HCT116 (cell line): ENCODE measurements around the gene TSPAN16. TPM values are rescaled to one million over a fixed set of nuclear protein-coding genes. Genes with fewer than 3 reads are reported as not detected.

Experiments used
- ATAC-seq: fragments of 200-7000 bp; cut with Tn5 transposase; 2 replicates; pipeline ENCODE4 v1.9.1; 2020; ENCODE audit warnings: mild to moderate bottlenecking, moderate library complexity
- BruUV-seq: library from RNA; stranded (reverse); fragments of 400-500 nt; replicated peaks from 2 replicates; lab custom pipeline; 2021; lab: Mats Ljungman, UMichigan
- CTCF ChIA-PET: fragments of 300-600 bp; sonication (Branson Sonifier 250); formaldehyde crosslinking; loops from one replicate; lab custom pipeline; 2021; ENCODE audit warnings: antibody characterized with exemption; lab: Charles Lee
- POLR2A ChIA-PET: fragments of 300-600, 350-600 bp; sonication (Branson Sonifier 250); formaldehyde crosslinking; loops from one replicate; lab custom pipeline; 2021; ENCODE audit warnings: antibody characterized with exemption; lab: Charles Lee
- RAD21 ChIA-PET, 2 experiments: fragments of 300-600 bp; sonication (Branson Sonifier 250); formaldehyde crosslinking; loops; one replicate each; lab custom pipeline; 2023; ENCODE audit warnings: low total read pairs in 2 of 2; ENCODE audit not compliant: uncharacterized antibody in 2 of 2, unreplicated experiment in 2 of 2, low non-redundant PET in 1 of 2; lab: Charles Lee
- DNase-seq: peaks from one replicate; pipeline ENCODE4 v3.0.0-alpha.2; 2010; ENCODE audit warnings: low read depth, low spot score
- H2AFZ ChIP-seq: fragments of 200-600 bp; shearing (Covaris generic), sonication (generic); 2 replicates; pipeline ENCODE4 v1.6.1; 2017; ENCODE audit warnings: low read depth, mixed run types, mixed read lengths, antibody characterized with exemption, low read length; ENCODE audit not compliant: poor library complexity, severe bottlenecking
- H3K27ac ChIP-seq: 2 replicates; pipeline ENCODE4 v1.5.1; 2012; ENCODE audit warnings: low read depth, low read length
- H3K27me3 ChIP-seq: fragments of 200-600 bp; sonication (generic); 2 replicates; pipeline ENCODE4 v1.6.1; 2016; ENCODE audit warnings: mixed run types, low read length, mixed read lengths; ENCODE audit not compliant: insufficient read depth
- H3K36me3 ChIP-seq, 2 experiments: fragments of 200-500 bp in 1 of 2; fragments of 200-600 bp in 1 of 2; sonication (Bioruptor generic) in 1 of 2; sonication (generic) in 1 of 2; 2 replicates each; pipeline versions ENCODE4 v1.5.1 to v1.6.1; 2014 to 2016; ENCODE audit warnings: low read length in 2 of 2, inconsistent platforms in 1 of 2, mixed read lengths in 1 of 2, mixed run types in 1 of 2; ENCODE audit not compliant: insufficient read depth in 2 of 2, control insufficient read depth in 1 of 2
- H3K4me1 ChIP-seq, 2 experiments: fragments of 200-600 bp in 1 of 2; sonication (generic) in 1 of 2; 2 replicates each; pipeline versions ENCODE4 v1.5.1 to v1.6.1; 2012 to 2017; ENCODE audit warnings: low read length in 2 of 2, inconsistent platforms in 1 of 2, mild to moderate bottlenecking in 1 of 2, mixed read lengths in 1 of 2, mixed run types in 1 of 2, moderate library complexity in 1 of 2; ENCODE audit not compliant: insufficient read depth in 2 of 2, control insufficient read depth in 1 of 2
- H3K4me2 ChIP-seq: fragments of 200-600 bp; sonication (generic); 2 replicates; pipeline ENCODE4 v1.6.1; 2017; ENCODE audit warnings: mixed run types, low read length, mixed read lengths
- H3K4me3 ChIP-seq, 2 experiments: fragments of 200-600 bp in 1 of 2; sonication (generic) in 1 of 2; replicated peaks in 1 of 2; 2 replicates each; pipeline ENCODE4 v1.5.1; 2011 to 2016; ENCODE audit warnings: low read length in 2 of 2, control low read depth in 1 of 2, low read depth in 1 of 2, mild to moderate bottlenecking in 1 of 2, mixed read lengths in 1 of 2, mixed run types in 1 of 2
- H3K79me2 ChIP-seq: fragments of 200-600 bp; sonication (generic); 2 replicates; pipeline ENCODE4 v1.6.1; 2017; ENCODE audit warnings: mild to moderate bottlenecking, mixed run types, low read length, moderate library complexity, mixed read lengths; ENCODE audit not compliant: insufficient read depth
- H3K9ac ChIP-seq: fragments of 200-600 bp; sonication (generic); 2 replicates; pipeline ENCODE4 v1.6.1; 2016; ENCODE audit warnings: low read length, mixed read lengths
- H3K9me2 ChIP-seq: fragments of 200-600 bp; sonication (generic), shearing (Covaris generic); 2 replicates; pipeline ENCODE4 v1.6.1; 2017; ENCODE audit warnings: mixed run types, mild to moderate bottlenecking, moderate library complexity; ENCODE audit not compliant: insufficient read depth
- H3K9me3 ChIP-seq, 2 experiments: fragments of 200-500 bp in 1 of 2; fragments of 200-600 bp in 1 of 2; sonication (Bioruptor generic) in 1 of 2; sonication (generic) in 1 of 2; 2 replicates each; pipeline ENCODE4 v1.6.1; 2014 to 2017; ENCODE audit warnings: low read length in 2 of 2, mixed read lengths in 2 of 2, inconsistent platforms in 1 of 2, low read depth in 1 of 2, mild to moderate bottlenecking in 1 of 2, mixed run types in 1 of 2, moderate library complexity in 1 of 2; ENCODE audit not compliant: control insufficient read depth in 1 of 2, insufficient read depth in 1 of 2
- H4K20me1 ChIP-seq: fragments of 200-600 bp; sonication (generic), shearing (Covaris generic); 2 replicates; pipeline ENCODE4 v1.6.1; 2017; ENCODE audit warnings: mixed run types, mild to moderate bottlenecking, moderate library complexity; ENCODE audit not compliant: insufficient read depth
- ATF3 ChIP-seq: IDR thresholded peaks from 2 replicates; pipeline ENCODE4 v1.6.1; 2012
- CEBPB ChIP-seq: IDR thresholded peaks from 2 replicates; pipeline ENCODE4 v1.6.1; 2012; ENCODE audit warnings: low read depth
- EGR1 ChIP-seq: IDR thresholded peaks from 2 replicates; pipeline ENCODE4 v1.6.1; 2012; ENCODE audit warnings: low read depth
- REST ChIP-seq: IDR thresholded peaks from 2 replicates; pipeline ENCODE4 v1.6.1; 2012; ENCODE audit warnings: low read depth
- SP1 ChIP-seq: IDR thresholded peaks from 2 replicates; pipeline ENCODE4 v1.6.1; 2012; ENCODE audit warnings: low read depth
- ZFX ChIP-seq: fragments of 450-650 bp; IDR thresholded peaks from 2 replicates; pipeline ENCODE4 v1.6.1; 2017
- intact Hi-C: fragments of 100-400 bp; cut with micrococcal nuclease; formaldehyde crosslinking; loops from 2 replicates; pipeline ENCODE4 v1.10.0; 2022
- total RNA-seq: library from RNA; stranded (reverse); gene quantifications from one replicate; pipeline ENCODE4 v1.2.1, GENCODE V29; 2021; ENCODE audit not compliant: unreplicated experiment

The TSPAN16 gene
- total RNA-seq, 1 experiment from 2014 or later = not detected

- Histone ChIP-seq H4K20me1 (no peaks in the 10 kb centered on the region), H3K9me3 (peaks cover 0 to 5% of the 10 kb centered on the region in 2 experiments; a peak in 1 of 4 replicates), H3K9ac (peak overlapping the region; percentile 76), H3K79me2 (no peaks in the 10 kb centered on the region), H3K36me3 (peaks cover 13 to 15% of the 10 kb centered on the region in 2 experiments), H3K4me1 (peaks cover 15 to 30% of the 10 kb centered on the region in 2 experiments), H3K9me2 (no peaks in the 10 kb centered on the region), H3K4me2 (peak overlapping the region; percentile 96), H3K27ac (peak overlapping the region; percentile 62; the same call in 1 of the 2 replicates), H2AFZ (no peak overlapping the region), H3K27me3 (no peaks in the 10 kb centered on the region), H3K4me3 (peak overlapping the region; percentile 69 to 86)
- ChIA-PET RAD21 (no interaction called here), POLR2A (interaction anchor here (1.4 kb wide), 1 partner anchor 38 kb away, joined by 4 read pairs; no protein-coding TSS in a partner anchor), CTCF (interaction anchor here (1.6 kb wide), 1 partner anchor 43 kb away, joined by 3 read pairs; no protein-coding TSS in a partner anchor)
- no peak for TF ChIP-seq ATF3
- no peak for TF ChIP-seq REST
- no peak for TF ChIP-seq CEBPB
- TF ChIP-seq SP1 = no peak
- TF ChIP-seq ZFX = no peak
- TF ChIP-seq EGR1 = no peak
- no TSS peak for BruUV-seq
- intact Hi-C loops = no loop called here
- DNase-seq = no peak
- peak; percentile 8; the same call in 1 of the 2 replicates for ATAC-seq
Observed at GRCh38 chr19:11338569-11339253, 42.8 kb downstream of the TSPAN16 start.
